SK-N-SH treated with all-trans-retinoic acid at 6 μM for 48 hours (cell line): ENCODE measurements around the gene OAS1.

Experiments used
- BACH2 ChIP-seq: fragments of 250-450 bp; sonication (Bioruptor Pico); IDR thresholded peaks from 2 replicates; pipeline ENCODE4 v1.9.0; 2021; ENCODE audit warnings: mild to moderate bottlenecking, borderline replicate concordance
- CSDC2 ChIP-seq: fragments of 250-450 bp; sonication (Bioruptor Pico); IDR thresholded peaks from 2 replicates; pipeline ENCODE4 v1.5.0; 2020; ENCODE audit warnings: mild to moderate bottlenecking, moderate library complexity
- ZNF565 ChIP-seq: fragments of 450-650 bp; formaldehyde crosslinking; conservative IDR thresholded peaks from 2 replicates; pipeline ENCODE4 v1.5.0; 2020; ENCODE audit warnings: low read depth, mild to moderate bottlenecking, moderate library complexity

GRCh38 chr12:112928978-112929377 lies 22.2 kb downstream of the OAS1 start:
- no peak for TF ChIP-seq ZNF565
- no peak for TF ChIP-seq BACH2 (CRISPR knock-in tag)
- TF ChIP-seq CSDC2 (CRISPR knock-in tag) = no peak
